HG03469 (cell line): ENCODE measurements around the gene EPB41.
"Not testable (repeated sequence)": the region's sequence is repeated elsewhere in the genome, so short reads cannot be mapped to it uniquely, and the experiment has no call there.

Source experiments
- ATAC-seq: cut with Tn5 transposase; IDR thresholded peaks from one replicate; pipeline ENCODE4 v1.9.1; 2021; ENCODE audit warnings: mild to moderate bottlenecking, moderate library complexity, moderate number of reproducible peaks; ENCODE audit not compliant: unreplicated experiment

The EPB41 gene

DNA sequence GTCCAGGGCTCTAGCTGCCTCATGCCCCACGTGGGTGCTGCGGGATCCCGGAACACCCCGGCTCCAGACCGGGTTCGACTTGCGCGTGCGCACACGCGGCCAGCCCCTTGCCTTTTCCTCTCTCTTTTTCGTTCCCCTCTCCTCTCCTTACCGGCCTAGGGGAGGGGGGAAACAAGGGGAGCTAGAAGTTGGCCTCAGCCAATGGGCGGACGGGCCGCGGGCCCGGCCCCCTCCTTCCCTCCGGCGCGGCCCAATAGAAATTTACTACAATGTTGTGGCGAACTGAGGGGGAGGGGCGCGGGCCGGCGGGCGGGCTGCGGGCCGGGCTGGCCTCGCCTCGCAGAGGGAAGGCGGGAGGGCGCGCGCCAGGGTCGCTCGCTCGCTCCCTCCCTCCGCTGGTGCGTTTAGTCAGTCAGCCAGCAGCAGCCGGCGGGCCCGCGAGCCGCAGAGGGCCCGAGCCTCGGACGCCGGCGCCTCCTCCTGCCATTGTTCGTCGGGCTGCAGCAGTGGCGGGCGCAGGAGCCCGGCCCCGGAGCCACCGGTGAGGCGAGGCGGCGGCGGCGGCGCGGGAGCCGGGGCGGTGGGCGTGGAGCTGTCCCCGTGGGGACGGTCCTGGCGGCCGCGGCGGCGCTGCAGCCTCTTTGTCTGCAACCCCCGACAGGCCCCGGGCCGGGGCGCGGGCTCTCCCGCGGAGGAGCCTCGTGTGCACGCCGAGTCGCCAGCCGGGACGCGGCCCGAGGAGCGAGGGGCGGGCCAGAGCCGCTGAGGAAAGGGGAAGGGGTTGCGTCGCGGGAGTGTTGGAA is at the start of gene EPB41:
Gene EPB41 (plus strand): TSS at position 342 of the 803 bp plus-strand sequence. CDS start 72,869 bp downstream, outside the sequence.
- ATAC-seq, result peak; percentile 50

GRCh38 chr1:28864695-28865094 is 49.7 kb upstream of the EPB41 start:
- no peak for ATAC-seq

DNA sequence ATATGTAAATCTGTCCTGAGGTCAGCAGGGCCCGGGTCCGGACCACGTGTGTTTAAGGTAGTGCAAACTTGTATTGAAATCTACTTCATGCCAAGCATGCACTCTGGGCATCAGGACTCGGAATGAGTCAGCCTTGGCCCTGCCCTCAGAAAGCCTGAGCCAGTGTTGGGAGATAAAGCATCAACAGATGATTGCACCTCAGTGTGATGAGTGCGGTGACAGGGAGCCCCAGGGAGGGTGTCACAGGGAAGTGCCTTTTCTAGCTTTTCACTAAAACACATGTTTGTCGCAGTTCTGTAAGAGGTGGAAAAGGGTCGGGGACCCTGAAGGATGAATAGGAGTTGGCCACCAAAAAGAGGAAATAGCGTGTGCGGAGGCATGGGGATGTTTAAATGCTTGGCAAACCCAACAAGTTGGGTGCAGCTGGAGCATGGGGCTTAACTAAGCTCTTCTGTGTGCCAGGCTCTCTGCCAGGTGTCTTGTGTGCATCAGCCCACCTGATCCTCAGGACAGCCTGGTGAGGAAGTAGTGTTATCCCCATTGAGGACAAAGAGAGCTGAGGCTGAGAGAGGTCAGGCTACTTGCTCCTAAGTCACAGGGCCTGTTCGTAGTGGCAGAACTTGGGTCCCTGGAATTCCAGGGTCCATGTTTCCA is 48.2 kb upstream of the EPB41 start:
- ATAC-seq, result no peak

GRCh38 chr1:28867850-28868249 is 46.5 kb upstream of the EPB41 start:
- ATAC-seq, result no peak

DNA sequence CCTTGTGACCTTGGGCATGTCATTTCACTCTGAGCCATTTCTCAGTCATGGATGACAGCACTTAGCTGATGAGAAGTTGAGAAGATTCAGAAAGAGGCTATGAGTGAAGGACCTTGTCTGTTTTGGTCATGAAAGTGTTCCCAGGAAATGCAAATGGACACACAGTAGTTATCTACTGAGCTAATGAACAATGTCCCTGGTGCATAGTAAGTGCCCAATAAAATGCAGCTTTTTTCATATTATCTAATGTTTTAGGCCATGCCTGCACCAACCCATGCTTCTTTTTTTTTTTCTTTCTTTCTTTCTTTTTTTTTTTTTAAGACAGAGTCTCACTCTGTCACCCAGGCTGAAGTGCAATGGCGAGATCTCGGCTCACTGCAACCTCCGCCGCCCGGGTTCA is 44.4 kb upstream of the EPB41 start:
- no peak for ATAC-seq

DNA sequence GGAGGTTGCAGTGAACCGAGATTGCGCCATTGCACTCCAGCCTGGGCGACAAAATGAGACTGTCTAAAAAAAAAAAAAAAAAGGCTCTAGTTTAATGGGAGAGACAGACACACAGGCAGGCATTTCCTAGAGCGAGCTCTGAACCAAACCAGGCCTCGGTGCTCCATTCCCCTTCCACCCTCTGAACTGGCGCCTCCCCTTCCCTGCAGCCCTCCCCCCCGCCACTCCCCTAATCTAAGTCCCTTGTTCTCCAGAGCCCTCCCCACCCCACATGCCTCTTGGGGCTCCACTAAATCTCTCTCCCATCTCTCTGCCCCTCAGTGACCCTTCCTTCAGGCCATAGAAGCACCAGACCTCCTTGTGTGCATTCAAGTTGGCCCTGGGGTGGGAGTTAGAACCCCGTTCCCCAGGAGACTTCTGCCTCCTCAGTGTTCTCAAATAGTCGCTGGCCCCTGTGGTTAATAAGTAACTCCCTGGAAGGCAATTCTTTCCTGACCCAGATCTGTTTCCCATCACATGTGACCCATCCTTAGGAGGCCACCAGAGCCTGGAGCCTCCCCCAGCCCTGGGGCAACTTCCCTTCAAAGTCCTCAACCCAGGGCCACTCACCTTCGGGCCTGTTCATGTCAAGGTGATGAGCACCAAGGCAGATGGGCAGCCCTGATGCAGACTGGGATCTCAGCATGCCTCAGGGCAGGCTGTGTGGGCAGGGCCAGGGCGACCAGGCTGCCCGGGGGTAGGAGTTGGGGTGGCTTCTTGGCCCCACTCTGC is 42.6 kb upstream of the EPB41 start:
- no peak for ATAC-seq

DNA sequence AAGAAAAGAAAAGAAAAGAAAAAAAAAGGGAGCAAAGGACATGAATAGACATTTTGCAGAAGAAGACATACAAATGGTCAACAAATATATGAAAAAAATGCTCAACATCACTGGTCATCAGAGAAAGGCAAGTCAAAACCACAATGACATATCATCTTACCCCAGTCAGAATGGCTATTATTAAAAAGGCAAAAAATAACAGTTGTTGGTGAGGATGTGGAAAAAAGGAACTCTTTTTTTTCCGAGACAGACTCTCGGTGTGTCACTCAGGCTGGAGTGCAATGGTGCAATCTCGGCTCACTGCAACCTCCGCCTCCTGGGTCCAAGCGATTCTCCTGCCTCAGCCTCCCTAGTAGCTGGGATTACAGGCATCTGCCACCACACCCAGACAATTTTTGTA is 39.2 kb upstream of the EPB41 start:
- ATAC-seq, result not testable (repeated sequence)

DNA sequence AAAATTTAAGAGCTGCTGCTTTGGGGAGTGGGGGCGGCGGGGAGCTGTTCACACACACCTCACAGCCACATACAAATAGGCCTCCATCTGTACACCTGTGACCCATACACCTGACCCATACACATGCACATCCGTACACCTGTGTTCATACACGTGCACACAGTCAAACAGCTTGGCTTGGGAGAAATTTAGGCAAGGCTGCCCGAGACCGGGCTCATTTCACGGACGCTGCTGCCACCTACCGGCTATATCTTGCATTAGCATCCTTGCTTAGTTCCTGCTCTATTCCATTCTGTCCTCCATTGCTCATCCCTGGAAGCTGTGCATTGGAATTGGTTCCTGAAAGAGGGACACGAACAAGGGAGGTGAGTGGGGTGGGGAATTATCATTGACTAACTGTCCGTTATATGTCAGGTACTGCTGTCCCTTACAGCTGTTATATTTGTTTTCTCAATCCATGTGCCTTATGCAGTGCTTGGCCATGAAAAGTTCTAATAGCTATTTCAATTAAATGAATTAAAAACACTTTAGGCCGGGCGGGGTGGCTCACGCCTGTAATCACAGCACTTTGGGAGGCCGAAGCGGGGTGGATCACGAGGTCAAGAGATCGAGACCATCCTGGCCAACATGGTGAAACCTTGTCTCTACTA is 37.1 kb upstream of the EPB41 start:
- ATAC-seq, result no peak

DNA sequence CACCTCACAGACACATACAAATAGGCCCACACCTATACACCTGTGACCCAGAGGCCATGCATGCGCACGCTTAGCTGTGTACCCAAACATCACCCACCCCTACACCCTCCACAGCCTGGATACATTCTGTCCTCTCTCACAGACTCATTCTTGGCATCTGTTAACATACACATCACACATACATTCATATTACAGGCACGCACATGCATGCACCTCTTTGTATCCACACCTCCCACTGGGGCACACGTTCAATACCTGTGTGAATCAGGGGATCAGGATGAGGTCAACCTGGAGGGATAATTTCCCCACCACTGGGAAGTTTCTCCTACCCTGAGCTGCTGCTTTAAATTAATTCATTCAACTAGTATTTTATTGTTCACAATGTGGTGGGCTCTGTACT is 35.6 kb upstream of the EPB41 start:
- no peak for ATAC-seq

- ATAC-seq, result no peak
These were observed 32.2 kb upstream of the EPB41 start for GRCh38 chr1:28882009-28882628.

DNA sequence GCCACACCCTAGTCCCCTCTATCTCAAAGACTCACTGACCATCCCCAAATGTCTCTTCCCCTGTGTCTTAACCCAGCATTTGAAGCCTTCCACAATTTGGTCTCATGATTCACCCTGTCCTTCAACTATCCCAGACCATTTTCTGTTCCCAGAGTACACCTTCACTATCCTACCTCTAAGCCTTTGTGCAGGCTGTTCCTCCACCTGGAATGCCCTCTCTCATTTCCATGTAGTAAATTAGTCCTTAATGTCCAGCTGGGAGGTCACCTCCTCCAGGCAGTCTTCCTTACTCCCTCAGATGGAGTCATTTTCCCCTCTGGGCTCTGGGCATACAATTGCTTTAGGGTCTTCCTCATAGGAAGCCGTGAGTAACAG is 31.1 kb upstream of the EPB41 start:
- ATAC-seq, result no peak

DNA sequence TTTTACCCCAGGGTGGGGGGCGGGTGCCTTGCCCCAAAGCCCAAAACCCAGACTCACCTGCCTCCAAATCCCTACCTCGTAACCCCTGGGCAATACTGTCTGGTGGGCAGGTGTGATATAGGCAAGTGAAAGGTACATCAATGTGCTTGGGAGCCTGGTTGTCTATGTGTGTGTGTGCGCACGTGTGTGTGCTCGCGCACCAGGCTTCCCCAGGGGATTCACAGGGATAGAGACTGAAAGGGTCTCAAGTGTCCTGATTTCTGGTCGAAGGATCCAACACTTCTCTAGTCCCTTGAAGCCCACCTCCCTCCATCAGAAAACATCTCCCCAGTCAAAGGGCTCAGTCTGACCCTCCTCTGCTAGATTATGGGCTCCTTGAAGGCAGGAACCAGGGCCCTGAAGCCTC is 28.9 kb upstream of the EPB41 start:
- ATAC-seq, result no peak

DNA sequence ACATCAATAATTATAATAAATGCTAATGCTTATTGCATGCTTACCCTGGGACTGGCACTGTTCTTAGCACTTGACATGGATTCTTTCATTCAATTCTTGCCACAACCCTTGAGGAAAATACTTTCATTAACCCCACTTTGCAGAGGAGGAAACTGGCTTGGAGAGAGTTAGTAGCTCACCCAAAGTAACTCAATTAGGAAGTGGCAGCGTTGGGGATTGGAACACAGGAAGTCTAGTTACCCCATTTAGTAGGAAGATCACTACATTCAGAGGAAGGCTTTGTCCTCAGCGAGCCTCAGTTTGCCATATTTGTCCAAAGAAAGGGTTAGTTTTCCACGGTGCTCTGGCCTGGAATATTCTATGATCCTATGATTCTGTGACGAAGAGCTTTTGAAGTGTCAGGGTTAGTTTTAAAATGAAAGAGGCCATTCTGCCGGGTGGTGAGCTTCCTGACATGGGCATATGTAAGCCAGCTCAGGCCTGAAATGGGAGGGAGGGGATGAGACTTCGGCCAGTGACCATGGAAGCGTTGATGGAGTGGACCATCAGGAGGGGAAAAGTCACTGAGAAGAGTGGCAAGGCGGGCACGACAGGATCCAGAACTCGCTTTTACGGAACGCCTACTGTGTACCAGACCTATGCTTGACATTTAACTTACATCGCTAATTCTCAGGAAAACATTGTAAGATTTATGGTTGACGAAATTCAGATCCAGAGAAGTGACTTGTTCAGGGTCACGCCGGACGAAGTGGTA is 28.2 kb upstream of the EPB41 start:
- no peak for ATAC-seq

- no peak for ATAC-seq
These were observed 27.5 kb upstream of the EPB41 start for GRCh38 chr1:28886731-28887418.

DNA sequence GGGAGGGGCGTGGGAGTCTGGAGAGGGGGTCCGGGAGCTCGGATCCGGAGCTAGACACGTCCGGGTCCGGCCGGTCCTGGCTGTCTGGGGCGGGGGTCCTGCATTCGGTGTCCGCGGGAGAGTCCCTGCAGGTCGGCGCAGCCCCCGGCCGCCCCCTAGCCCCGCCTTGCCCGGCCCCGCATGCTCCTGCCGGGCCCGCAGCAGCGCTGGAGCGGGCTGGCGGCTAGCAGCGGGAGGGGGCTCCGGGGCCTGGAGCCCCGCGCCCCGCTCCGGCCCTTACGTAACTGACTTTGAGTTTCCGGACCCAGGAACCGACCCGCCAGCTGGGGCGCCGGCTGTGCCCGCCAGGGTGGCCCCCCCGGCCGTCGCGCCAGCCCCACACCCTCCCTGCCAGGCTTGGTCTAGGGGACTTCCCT is 26.9 kb upstream of the EPB41 start:
- ATAC-seq, result no peak

DNA sequence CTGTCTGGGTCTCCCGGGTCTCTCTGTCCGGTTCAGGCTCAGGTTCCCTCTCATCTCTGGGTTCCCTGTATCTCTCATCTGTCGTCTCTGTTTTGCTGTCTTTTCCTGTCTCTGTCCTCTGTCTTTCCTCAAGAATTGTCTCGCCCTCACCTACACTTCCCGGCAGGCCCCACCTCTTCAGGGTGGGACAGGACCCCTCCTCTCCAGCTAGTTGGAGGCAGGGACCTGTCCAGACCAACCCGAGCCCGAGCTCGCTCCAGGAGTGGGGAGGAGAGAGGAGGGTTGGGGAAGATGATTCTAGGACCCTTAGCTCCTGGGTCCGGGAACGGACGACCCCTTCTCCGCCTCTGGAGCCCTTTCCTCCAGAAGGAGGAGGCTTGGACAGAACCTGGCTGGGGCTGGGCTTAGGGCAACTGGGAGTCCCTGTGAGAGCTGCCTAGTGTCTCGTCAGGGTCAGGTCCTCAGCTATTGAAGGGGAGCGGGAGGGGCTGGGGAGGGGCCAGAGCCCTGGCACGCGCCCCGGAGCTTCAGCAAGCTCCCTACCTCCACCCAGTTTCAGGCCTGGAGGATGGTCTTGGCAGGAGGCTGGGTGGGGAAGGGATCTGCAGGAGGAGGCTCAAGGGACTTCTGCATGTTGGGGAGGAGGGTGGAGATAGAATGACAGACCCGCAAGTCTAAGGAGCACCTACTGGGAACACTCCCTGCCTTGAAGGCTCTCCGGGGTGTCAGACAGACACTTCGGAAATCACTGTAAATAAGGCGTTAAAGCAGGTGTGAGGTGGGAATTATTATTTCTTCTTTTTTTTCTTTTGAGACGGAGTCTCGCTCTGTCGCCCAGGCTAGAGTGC is 26.3 kb upstream of the EPB41 start:
- ATAC-seq, result no peak

DNA sequence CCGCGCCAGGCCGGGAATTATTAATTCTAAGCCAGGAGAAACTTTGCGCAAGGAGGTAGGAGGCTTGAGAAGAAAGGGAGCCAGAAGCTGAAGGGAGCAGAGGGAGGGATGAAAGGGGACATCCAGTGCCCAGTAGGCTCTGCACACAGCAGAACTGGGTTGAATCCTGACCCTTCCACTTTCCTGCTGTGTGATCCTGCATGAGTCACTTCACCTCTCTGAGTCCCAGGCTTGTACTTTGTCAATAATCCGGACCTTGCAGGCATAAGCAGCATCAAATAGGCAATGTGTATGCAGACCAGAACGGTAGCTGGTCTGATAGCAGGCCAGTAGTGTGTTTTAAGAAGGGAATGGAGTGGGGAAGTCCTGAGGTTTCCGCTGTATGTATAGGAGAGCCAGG is 25.5 kb upstream of the EPB41 start:
- ATAC-seq, result no peak

DNA sequence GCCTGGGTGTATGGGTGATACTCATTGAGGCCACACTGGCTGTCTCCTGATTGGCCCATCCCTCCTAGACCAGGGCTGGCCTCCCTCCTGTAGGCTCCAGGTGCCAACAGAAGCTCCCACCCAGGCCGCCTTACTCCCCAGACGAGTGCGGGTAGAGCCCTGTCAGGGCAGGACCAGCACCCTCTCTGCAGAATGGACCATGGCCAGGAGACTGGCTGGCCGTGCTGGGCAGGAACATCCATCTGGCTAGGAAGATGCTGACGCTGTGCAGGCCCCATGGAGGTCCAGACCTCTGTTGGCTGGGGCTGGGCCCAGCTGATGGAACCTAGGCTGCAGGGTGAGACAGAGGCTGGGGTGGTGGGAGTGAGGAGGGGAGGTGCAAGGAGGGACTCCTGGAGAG is 25.0 kb upstream of the EPB41 start:
- no peak for ATAC-seq

DNA sequence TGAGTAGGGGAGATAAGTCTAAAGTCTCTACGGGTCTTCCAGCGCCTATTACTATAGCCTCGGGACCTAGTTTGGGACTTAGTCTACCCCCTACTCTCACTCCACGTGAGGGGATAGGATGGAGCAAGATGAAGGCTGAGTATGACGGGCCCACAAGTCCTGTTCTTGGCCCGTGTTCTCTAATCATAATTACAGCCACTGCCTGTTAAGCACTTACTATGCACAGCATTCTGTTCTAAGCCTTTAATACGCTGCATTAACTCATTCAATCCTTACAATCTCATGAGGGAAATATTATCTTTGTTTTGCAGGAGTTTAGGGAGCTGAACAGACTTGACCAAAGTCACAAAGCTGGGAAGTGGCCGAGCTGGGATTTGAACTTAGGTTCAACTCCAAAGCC is 23.9 kb upstream of the EPB41 start:
- no peak for ATAC-seq
